OCI-LY3 (cell line): Measurements from ENCODE around the gene SRCIN1.

Source experiments
- CTCF ChIP-seq: fragments of 200-600, 300-600 bp; sonication (generic); IDR thresholded peaks from 2 replicates; pipeline ENCODE4 v1.5.1; 2014; ENCODE audit warnings: antibody characterized with exemption, low read length, low read depth
- EZH2phosphoT487 ChIP-seq: fragments of 200-600 bp; shearing (Covaris generic); IDR thresholded peaks from 2 replicates; pipeline ENCODE4 v1.6.1; 2018; ENCODE audit warnings: antibody characterized with exemption, mixed run types, low read depth

GRCh38 chr17:38540514-38541045 is 65.2 kb downstream of the SRCIN1 start:
- TF ChIP-seq EZH2phosphoT487 (no peak), CTCF (no peak)
